ENCODE data around the gene CCDC28A.

CCDC28A gene

DNA sequence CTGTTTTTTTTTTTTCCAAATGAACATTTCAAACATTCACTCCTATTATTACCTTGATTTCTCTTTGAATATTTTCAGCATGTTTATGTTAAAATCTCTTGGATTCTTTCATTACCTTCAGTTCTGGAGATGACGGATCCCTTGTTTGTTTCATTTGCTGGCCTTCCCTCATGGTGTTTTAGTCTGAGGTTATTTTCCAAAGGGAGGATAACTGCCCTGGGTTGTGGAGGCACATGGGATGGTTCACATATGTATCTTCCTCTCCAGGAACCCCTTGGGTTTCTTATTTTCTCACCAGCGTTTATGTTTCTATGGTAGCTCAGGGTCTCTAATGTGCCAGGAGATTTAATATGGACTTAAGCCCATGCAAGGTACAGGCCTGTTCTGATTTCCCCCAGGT lies 58.6 kb downstream of the CCDC28A start:
- no peaks in the 10 kb centered on the region for H3K27me3 Mint-ChIP-seq (ENCODE audit: low read depth)
- no peak overlapping the region for H3K4me3 Mint-ChIP-seq
- no peaks in the 10 kb centered on the region for H3K36me3 Mint-ChIP-seq (ENCODE audit: low read depth)
- no peak for DNase-seq (ENCODE audit: low spot score)
- no peak overlapping the region for H3K27ac Mint-ChIP-seq
- no peaks in the 10 kb centered on the region for H3K9me3 Mint-ChIP-seq
- peaks cover 8% of the 10 kb centered on the region for H3K4me1 Mint-ChIP-seq (ENCODE audit: low read depth)

DNA sequence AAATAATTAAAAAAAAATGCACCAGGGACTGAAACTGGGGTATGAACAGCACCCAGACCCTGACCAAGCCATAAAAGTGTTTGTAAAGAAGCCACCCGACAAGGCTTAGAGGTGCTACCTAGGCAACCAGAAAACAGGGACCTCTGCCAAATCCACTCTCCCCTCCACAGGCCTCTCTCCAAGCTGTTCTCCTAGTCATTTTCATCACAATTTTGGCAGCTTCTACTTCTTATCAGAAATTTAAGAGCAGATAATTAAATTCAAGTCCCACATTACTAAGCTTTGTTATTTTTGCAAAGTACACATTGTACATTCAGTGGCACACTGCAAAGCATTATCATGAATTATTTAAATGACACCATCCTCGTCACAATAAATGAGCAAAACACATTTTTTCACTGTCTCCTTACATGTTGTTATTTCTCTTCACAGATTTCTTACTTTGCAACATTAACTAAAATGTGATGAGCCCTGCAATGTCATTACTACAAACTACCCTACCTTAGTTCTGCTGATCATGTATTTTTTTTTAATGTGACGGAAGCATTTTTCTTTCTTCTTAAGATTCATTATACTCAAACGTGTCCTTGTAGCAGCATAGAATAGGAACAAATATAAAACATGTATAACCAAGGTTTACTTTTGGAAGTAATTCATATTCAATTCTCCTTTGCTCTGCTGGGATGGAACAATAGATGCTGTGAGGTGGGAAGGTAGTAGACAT lies 60.4 kb downstream of the CCDC28A start:
- H3K27ac Mint-ChIP-seq: no peak overlapping the region
- no peaks in the 10 kb centered on the region for H3K27me3 Mint-ChIP-seq (ENCODE audit: low read depth)
- H3K9me3 Mint-ChIP-seq: no peaks in the 10 kb centered on the region
- no peak for DNase-seq (ENCODE audit: low spot score)
- peaks cover 8% of the 10 kb centered on the region for H3K4me1 Mint-ChIP-seq (ENCODE audit: low read depth)
- no peak overlapping the region for H3K4me3 Mint-ChIP-seq
- H3K36me3 Mint-ChIP-seq (ENCODE audit: low read depth): no peaks in the 10 kb centered on the region

DNA sequence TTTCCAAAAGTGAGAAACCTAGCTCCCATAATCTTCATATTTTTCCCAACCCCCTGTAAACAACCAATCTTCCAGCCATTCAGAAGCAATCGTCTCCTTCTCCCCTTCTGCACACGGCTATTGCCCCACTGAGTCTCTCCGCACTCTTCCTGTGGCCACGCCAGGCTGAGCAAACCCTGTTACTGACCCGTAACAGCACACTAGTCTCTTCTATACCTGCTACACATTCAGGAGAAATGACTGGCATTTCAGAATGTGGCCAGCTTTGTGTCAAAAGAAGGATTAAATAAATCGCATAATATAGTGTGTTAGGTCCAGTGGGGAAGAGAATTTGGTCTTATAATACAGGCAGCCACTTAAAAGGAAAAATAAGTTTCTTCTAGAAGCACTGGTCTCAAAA lies 63.7 kb downstream of the CCDC28A start:
- Mint-ChIP-seq H3K4me3 (no peak overlapping the region), H3K36me3 (ENCODE audit: low read depth) (no peaks in the 10 kb centered on the region), H3K4me1 (ENCODE audit: low read depth) (peaks cover 8% of the 10 kb centered on the region), H3K9me3 (no peaks in the 10 kb centered on the region), H3K27me3 (ENCODE audit: low read depth) (no peaks in the 10 kb centered on the region), H3K27ac (no peak overlapping the region)
- DNase-seq (ENCODE audit: low spot score): no peak
